SK-N-SH treated with all-trans-retinoic acid at 6 μM for 48 hours (cell line): ENCODE measurements around the gene SERPINA10.
A peak's percentile ranks its signal among the peaks of the same experiment; 100 is the strongest.

Experiments used
- ATAC-seq: fragments of 200-7000 bp; cut with Tn5 transposase; 3 replicates; pipeline ENCODE4 v1.9.1; 2020; ENCODE audit warnings: mild to moderate bottlenecking, moderate library complexity
- ARNTL ChIP-seq: fragments of 450-650 bp; formaldehyde crosslinking; IDR thresholded peaks from 2 replicates; pipeline ENCODE4 v1.5.0; 2020; ENCODE audit warnings: low read depth, mild to moderate bottlenecking, moderate library complexity, borderline replicate concordance
- CREB5 ChIP-seq: fragments of 250-450 bp; sonication (Bioruptor Pico); IDR thresholded peaks from 2 replicates; pipeline ENCODE4 v1.5.1; 2020; ENCODE audit warnings: low read depth, mild to moderate bottlenecking, moderate library complexity
- CSRNP3 ChIP-seq: fragments of 250-450 bp; sonication (Bioruptor Pico); IDR thresholded peaks from 2 replicates; pipeline ENCODE4 v1.5.1; 2021; ENCODE audit warnings: mild to moderate bottlenecking, moderate library complexity
- GLIS3 ChIP-seq: fragments of 250-450 bp; sonication (Bioruptor Pico); IDR thresholded peaks from 2 replicates; pipeline ENCODE4 v1.5.0; 2020; ENCODE audit warnings: mild to moderate bottlenecking, moderate library complexity
- ISL1 ChIP-seq: fragments of 250-450 bp; sonication (Bioruptor Pico); IDR thresholded peaks from 2 replicates; pipeline ENCODE4 v2.1.2; 2022; ENCODE audit warnings: mild to moderate bottlenecking, moderate library complexity
- OSR1 ChIP-seq: fragments of 250-450 bp; sonication (Bioruptor Pico); IDR thresholded peaks from 2 replicates; pipeline ENCODE4 v1.8.0; 2022; ENCODE audit warnings: moderate library complexity, mild to moderate bottlenecking, inconsistent platforms
- PATZ1 ChIP-seq: fragments of 250-450 bp; sonication (Bioruptor Pico); IDR thresholded peaks from 2 replicates; pipeline ENCODE4 v1.8.0; 2020; ENCODE audit warnings: mild to moderate bottlenecking, moderate library complexity, borderline replicate concordance
- POU6F1 ChIP-seq: fragments of 250-450 bp; sonication (Bioruptor Pico); IDR thresholded peaks from 2 replicates; pipeline ENCODE4 v1.8.0; 2021; ENCODE audit warnings: low read depth, mild to moderate bottlenecking, moderate library complexity, borderline replicate concordance
- PPARA ChIP-seq: fragments of 250-450 bp; sonication (Bioruptor Pico); IDR thresholded peaks from 2 replicates; pipeline ENCODE4 v1.5.0; 2020; ENCODE audit warnings: mild to moderate bottlenecking, borderline replicate concordance
- TOX ChIP-seq: fragments of 250-450 bp; sonication (Bioruptor Pico); IDR thresholded peaks from 2 replicates; pipeline ENCODE4 v1.8.0; 2021; ENCODE audit warnings: mild to moderate bottlenecking, moderate library complexity, borderline replicate concordance
- TSHZ2 ChIP-seq: fragments of 250-450 bp; sonication (Bioruptor Pico); IDR thresholded peaks from 2 replicates; pipeline ENCODE4 v1.5.0; 2020; ENCODE audit warnings: mild to moderate bottlenecking, moderate library complexity
- ZC3H10 ChIP-seq: fragments of 250-450 bp; sonication (Bioruptor Pico); IDR thresholded peaks from 2 replicates; pipeline ENCODE4 v1.5.1; 2021; ENCODE audit warnings: mild to moderate bottlenecking, moderate library complexity
- ZFP30 ChIP-seq: fragments of 450-650 bp; formaldehyde crosslinking; IDR thresholded peaks from 2 replicates; pipeline ENCODE4 v1.5.0; 2022; ENCODE audit warnings: mild to moderate bottlenecking, moderate library complexity
- ZNF565 ChIP-seq: fragments of 450-650 bp; formaldehyde crosslinking; conservative IDR thresholded peaks from 2 replicates; pipeline ENCODE4 v1.5.0; 2020; ENCODE audit warnings: low read depth, mild to moderate bottlenecking, moderate library complexity
- ZNF70 ChIP-seq: fragments of 450-650 bp; formaldehyde crosslinking; IDR thresholded peaks from 2 replicates; pipeline ENCODE4 v1.5.0; 2020; ENCODE audit warnings: mild to moderate bottlenecking, moderate library complexity
- ZNF8 ChIP-seq: fragments of 450-650 bp; formaldehyde crosslinking; IDR thresholded peaks from 2 replicates; pipeline ENCODE4 v1.5.0; 2020; ENCODE audit warnings: mild to moderate bottlenecking, moderate library complexity

The SERPINA10 gene

GRCh38 chr14:94341656-94342333 lies 48.7 kb upstream of the SERPINA10 start:
- peak; percentile 37 for ATAC-seq
- TF ChIP-seq ZC3H10 (CRISPR knock-in tag) (no peak), ZNF565 (no peak), TSHZ2 (CRISPR knock-in tag) (no peak), ISL1 (CRISPR knock-in tag) (no peak), ZFP30 (CRISPR knock-in tag) (no peak), ZNF8 (CRISPR knock-in tag) (no peak), CREB5 (CRISPR knock-in tag) (no peak), POU6F1 (CRISPR knock-in tag) (no peak), TOX (no peak)

GRCh38 chr14:94340533-94340932 lies 47.5 kb upstream of the SERPINA10 start:
- no peak for TF ChIP-seq CSRNP3 (CRISPR knock-in tag)
- TF ChIP-seq, all 23 proteins: peak for 0
- ATAC-seq: no peak

GRCh38 chr14:94338023-94338422 lies 45.0 kb upstream of the SERPINA10 start:
- ATAC-seq: no peak
- TF ChIP-seq OSR1 (CRISPR knock-in tag) (no peak), PATZ1 (CRISPR knock-in tag) (no peak), ARNTL (no peak), ZNF8 (CRISPR knock-in tag) (no peak), POU6F1 (CRISPR knock-in tag) (no peak), PPARA (CRISPR knock-in tag) (no peak), GLIS3 (no peak), ZC3H10 (CRISPR knock-in tag) (no peak), ZNF565 (no peak), ZNF70 (CRISPR knock-in tag) (no peak), TSHZ2 (CRISPR knock-in tag) (no peak), CSRNP3 (CRISPR knock-in tag) (no peak)
